ENCODE results near the gene FUT8.

Gene FUT8

DNA sequence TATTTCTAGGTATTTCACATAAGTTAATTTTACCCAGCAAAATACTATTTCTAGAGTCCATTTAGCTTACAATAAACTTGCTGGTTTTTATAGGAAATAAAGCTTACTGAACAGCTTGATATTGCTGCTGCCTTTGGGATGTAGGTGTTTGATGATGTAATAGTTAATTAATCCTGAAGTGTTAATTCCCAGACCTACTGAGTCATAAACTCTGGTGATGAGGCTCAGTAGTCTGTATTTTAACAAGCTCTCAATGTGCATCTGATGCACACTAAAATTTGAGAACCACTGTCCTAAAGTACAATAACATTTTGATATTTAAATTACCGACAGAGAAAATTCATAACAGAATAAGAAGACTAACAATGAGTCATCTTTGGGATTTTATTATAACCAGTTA lies 168.4 kb downstream of the FUT8 start:
- in situ Hi-C loops (cut with HindIII; ENCODE audit: low sequenced_read_pairs): no loop called here
- H3K4me3 ChIP-seq (ENCODE audit: low read depth, low read length): no peak overlapping the region
- TF ChIP-seq, protein P1, sequence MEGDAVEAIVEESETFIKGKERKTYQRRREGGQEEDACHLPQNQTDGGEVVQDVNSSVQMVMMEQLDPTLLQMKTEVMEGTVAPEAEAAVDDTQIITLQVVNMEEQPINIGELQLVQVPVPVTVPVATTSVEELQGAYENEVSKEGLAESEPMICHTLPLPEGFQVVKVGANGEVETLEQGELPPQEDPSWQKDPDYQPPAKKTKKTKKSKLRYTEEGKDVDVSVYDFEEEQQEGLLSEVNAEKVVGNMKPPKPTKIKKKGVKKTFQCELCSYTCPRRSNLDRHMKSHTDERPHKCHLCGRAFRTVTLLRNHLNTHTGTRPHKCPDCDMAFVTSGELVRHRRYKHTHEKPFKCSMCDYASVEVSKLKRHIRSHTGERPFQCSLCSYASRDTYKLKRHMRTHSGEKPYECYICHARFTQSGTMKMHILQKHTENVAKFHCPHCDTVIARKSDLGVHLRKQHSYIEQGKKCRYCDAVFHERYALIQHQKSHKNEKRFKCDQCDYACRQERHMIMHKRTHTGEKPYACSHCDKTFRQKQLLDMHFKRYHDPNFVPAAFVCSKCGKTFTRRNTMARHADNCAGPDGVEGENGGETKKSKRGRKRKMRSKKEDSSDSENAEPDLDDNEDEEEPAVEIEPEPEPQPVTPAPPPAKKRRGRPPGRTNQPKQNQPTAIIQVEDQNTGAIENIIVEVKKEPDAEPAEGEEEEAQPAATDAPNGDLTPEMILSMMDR (IDR thresholded peaks at IDR 0.05; ENCODE audit: low read depth, low read length, missing control alignments): no peak
- DNase-seq (ENCODE audit: low read depth): no peak

DNA sequence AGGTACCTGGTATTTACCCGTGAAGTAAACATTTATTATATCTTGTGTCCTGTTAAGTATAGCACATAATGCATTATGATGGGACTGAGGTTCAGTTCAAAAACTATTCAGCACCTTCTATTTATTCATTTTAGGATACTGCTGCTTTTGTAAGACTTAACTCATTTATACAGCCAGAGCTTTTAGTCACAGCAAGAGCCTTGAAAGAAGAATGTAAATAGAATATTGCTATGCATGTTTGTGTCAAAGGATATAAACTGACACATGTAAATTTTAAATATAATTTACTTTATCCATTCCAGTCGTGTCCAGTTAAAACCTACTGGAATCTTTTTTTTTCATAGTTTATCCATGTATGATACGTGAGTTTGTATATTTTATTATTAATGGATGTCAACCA lies 168.8 kb downstream of the FUT8 start:
- DNase-seq (ENCODE audit: low read depth): no peak
- no peak overlapping the region for H3K4me3 ChIP-seq (ENCODE audit: low read depth, low read length)
- TF ChIP-seq, protein P1 (IDR thresholded peaks at IDR 0.05; ENCODE audit: low read depth, low read length, missing control alignments): no peak
- in situ Hi-C loops (cut with HindIII; ENCODE audit: low sequenced_read_pairs): no loop called here

DNA sequence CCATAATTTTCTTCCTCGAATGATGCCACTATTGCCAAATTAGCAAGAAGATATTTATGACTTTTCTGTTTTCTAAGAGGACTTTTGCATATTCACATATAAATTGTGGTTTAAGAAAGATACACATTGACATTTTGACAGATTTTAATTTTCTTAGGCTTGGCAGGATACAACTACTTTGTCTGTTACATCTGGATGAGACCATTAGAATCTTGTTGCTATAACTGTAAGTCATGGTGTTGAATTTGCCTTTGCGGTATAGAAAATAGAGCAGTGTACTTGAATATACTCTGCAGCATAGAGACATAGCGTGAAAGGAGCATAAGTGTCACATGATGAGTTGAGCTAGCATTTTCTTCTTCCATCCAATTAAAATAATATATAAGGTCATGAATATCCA lies 169.3 kb downstream of the FUT8 start:
- in situ Hi-C loops (cut with HindIII; ENCODE audit: low sequenced_read_pairs): no loop called here
- TF ChIP-seq, protein P1 (IDR thresholded peaks at IDR 0.05; ENCODE audit: low read depth, low read length, missing control alignments): no peak
- H3K4me3 ChIP-seq (ENCODE audit: low read depth, low read length): no peak overlapping the region
- no peak for DNase-seq (ENCODE audit: low read depth)

DNA sequence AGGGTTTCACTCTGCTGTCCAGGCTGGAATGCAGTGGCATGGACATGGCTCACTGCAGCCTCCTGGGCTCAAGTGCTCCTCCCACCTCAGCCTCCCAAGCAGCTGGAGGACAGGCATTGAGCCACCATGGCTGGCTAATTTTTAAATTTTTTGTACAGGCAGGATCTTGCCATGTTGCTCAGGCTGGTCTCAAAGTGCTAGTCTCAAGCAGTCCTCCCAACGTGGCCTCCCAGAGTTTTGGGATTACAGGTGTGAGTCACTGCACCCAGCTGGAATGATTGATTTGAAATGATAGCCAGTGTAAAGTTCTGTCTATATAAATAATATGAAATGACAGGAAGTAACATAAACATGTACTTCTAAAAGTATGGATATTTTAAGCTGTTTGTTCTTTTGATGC lies 172.7 kb downstream of the FUT8 start:
- H3K4me3 ChIP-seq (ENCODE audit: low read depth, low read length): no peak overlapping the region
- TF ChIP-seq, protein P1 (IDR thresholded peaks at IDR 0.05; ENCODE audit: low read depth, low read length, missing control alignments): no peak
- in situ Hi-C loops (cut with HindIII; ENCODE audit: low sequenced_read_pairs): no loop called here
- no peak for DNase-seq (ENCODE audit: low read depth)

DNA sequence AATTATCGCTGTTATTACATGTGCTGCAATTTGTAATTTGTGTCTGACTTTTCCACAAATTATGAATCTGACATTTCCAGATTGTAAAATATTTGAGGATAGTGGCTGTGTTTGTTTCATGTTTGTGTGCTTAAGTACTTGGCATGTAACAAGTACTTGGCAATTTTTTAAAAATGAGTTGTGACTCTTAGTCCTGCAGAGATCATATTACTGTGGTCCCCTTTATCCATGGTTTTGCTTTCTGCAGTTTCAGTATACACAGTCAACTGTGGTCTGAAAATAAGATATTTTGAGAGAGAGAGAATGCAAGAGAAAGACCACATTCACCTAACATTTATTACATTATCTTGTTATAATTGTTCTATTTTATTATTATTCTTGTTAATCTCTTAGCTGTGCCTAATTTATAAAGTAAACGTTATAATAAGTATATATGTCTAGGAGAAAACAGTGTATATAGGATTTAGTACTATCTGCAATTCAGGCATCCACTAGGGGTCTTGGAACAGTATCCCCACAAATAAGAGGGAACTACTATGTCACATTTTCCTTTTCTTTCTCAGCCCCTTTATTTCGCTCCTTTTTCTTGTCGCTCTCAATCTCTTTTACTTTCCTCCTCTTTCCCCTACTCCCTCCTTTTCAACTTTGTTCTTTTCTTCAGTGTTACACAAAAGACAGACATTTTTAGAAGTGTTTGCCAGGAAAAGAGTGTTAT lies 176.1 kb downstream of the FUT8 start:
- in situ Hi-C loops (cut with HindIII; ENCODE audit: low sequenced_read_pairs): no loop called here
- H3K4me3 ChIP-seq (ENCODE audit: low read depth, low read length): no peak overlapping the region
- DNase-seq (ENCODE audit: low read depth): peak; percentile 69
- TF ChIP-seq, protein P1 (IDR thresholded peaks at IDR 0.05; ENCODE audit: low read depth, low read length, missing control alignments): no peak

DNA sequence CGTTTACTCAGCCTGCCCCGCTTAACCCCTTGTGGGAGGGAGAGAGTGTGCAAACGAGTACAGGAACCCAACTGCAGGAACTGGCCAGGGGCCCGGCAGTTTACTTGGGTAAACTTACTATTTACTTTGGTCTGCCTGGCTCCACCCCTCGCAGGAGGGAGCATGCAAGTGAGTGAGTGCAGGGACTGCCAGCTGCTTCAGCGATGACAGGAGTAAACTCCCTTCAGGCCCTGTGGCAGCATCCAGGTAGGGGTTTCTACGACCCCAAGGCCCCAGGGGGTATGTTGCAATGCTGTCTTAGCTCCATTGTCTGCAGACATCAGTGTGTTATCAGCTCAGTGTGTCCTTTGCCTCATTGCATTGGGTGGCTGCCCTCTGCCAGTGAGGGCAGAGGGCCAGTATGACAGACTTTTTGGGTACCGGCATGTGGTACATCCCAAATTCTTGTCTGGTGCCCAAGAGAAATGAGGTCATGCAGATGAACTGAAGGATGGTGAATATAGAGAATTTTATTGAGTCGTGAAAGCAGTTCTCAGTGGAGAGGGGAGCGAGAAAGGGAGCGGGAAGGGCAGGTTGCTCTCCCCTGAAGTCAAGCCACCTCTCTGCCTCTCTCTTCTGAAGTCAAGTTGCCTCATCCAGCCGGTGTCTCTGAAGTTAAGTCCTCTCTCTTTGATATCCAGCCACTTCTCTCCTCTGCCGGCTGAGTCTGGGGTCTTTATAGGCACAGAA lies 181.8 kb downstream of the FUT8 start:
- in situ Hi-C loops (cut with HindIII; ENCODE audit: low sequenced_read_pairs): no loop called here

More for the DNA sequence above, 181.8 kb downstream of the FUT8 start:
- no peak overlapping the region for H3K4me3 ChIP-seq (ENCODE audit: low read depth, low read length)
- no peak for DNase-seq (ENCODE audit: low read depth)
- TF ChIP-seq, protein P1 (IDR thresholded peaks at IDR 0.05; ENCODE audit: low read depth, low read length, missing control alignments): no peak

Measured in astrocyte of the cerebellum (primary cell).